ENCODE results near the gene BMP3.

DNA sequence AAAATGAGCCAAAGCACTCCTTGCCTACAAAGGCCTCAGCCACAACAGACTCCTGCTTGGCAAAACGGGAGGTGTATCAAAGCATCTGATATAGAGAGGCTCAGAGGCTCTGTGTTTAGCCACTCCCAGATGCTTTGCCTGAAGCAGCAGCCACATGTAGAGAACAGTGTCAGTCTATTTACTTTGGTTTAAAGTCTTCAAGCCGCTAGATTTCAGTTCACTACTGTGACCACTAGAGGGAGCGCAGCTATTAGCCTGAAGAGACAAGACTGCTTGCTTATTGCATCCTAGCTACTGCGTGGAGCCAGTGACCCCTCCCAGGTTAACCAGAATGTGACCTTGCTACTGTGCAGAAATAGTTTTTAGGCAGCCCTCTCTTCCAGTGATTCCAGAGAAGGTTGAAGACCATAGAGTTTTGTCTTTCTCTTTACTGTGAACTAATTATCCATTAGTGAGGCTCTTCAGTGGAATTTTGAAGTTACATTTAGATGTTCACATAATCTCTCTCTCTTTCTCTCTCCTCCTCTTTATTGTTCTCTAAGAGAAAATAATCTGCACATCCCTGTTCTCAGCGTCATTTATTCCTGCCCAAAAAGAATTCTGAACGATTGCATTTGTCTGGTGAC lies 39.3 kb downstream of the BMP3 start:
- TF ChIP-seq, protein P1, sequence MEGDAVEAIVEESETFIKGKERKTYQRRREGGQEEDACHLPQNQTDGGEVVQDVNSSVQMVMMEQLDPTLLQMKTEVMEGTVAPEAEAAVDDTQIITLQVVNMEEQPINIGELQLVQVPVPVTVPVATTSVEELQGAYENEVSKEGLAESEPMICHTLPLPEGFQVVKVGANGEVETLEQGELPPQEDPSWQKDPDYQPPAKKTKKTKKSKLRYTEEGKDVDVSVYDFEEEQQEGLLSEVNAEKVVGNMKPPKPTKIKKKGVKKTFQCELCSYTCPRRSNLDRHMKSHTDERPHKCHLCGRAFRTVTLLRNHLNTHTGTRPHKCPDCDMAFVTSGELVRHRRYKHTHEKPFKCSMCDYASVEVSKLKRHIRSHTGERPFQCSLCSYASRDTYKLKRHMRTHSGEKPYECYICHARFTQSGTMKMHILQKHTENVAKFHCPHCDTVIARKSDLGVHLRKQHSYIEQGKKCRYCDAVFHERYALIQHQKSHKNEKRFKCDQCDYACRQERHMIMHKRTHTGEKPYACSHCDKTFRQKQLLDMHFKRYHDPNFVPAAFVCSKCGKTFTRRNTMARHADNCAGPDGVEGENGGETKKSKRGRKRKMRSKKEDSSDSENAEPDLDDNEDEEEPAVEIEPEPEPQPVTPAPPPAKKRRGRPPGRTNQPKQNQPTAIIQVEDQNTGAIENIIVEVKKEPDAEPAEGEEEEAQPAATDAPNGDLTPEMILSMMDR (IDR thresholded peaks at IDR 0.05) = peak; percentile 49 to 83 (median 78)
- TF ChIP-seq POLR2A (IDR thresholded peaks at IDR 0.05) = no peak
- no peak for TF ChIP-seq POLR2AphosphoS5 (IDR thresholded peaks at IDR 0.05)
- TF ChIP-seq EP300 (IDR thresholded peaks at IDR 0.05) = no peak
